ENCODE measurements around the gene BTBD19. TPM values are rescaled to one million over a fixed set of nuclear protein-coding genes. Genes with fewer than 3 reads are reported as not detected.
"Not testable (repeated sequence)": the region's sequence is repeated elsewhere in the genome, so short reads cannot be mapped to it uniquely, and the experiment has no call there.

The BTBD19 gene
- total RNA-seq, 1 donor from 2014 or later = 10.4 TPM

GRCh38 chr1:44806704-44807363 lies 1.5 kb upstream of the BTBD19 start, which contains the start of gene DYNLT4:
Gene DYNLT4, minus strand, starts transcription at chr1:44807351. Its CDS starts 683 bp downstream, at chr1:44806668.
- Mint-ChIP-seq H3K27me3 (ENCODE audit: unreplicated experiment) (peaks cover 39% of the 10 kb centered on the region), H3K27ac (ENCODE audit: unreplicated experiment) (peak within 1 kb of the TSS; percentile 100), H3K9me3 (ENCODE audit: unreplicated experiment) (no peaks in the 10 kb centered on the region), H3K4me3 (ENCODE audit: unreplicated experiment) (peak within 1 kb of the TSS; percentile 81), H3K4me1 (ENCODE audit: unreplicated experiment) (peaks cover 59% of the 10 kb centered on the region), H3K36me3 (ENCODE audit: low read depth, unreplicated experiment) (peaks cover 25% of the 10 kb centered on the region)
- TF ChIP-seq CTCF (IDR thresholded peaks at IDR 0.05; ENCODE audit: unreplicated experiment) = no peak
- no peak for DNase-seq (ENCODE audit: low spot score)

GRCh38 chr1:44807364-44808062 lies 810 bp upstream of the BTBD19 start:
- Mint-ChIP-seq H3K4me1 (ENCODE audit: unreplicated experiment) (peaks cover 59% of the 10 kb centered on the region), H3K36me3 (ENCODE audit: low read depth, unreplicated experiment) (peaks cover 24% of the 10 kb centered on the region), H3K9me3 (ENCODE audit: unreplicated experiment) (no peaks in the 10 kb centered on the region), H3K27ac (ENCODE audit: unreplicated experiment) (peak overlapping the region; percentile 100), H3K4me3 (ENCODE audit: unreplicated experiment) (peak overlapping the region; percentile 81), H3K27me3 (ENCODE audit: unreplicated experiment) (peaks cover 38% of the 10 kb centered on the region)
- TF ChIP-seq CTCF (IDR thresholded peaks at IDR 0.05; ENCODE audit: unreplicated experiment) = no peak
- DNase-seq (ENCODE audit: low spot score) = peak; percentile 83

- DNase-seq (ENCODE audit: low spot score) = no peak
- H3K4me1 Mint-ChIP-seq (ENCODE audit: unreplicated experiment) = peaks cover 56% of the 10 kb centered on the region
- H3K27ac Mint-ChIP-seq (ENCODE audit: unreplicated experiment) = peak overlapping the region; percentile 100
- no peaks in the 10 kb centered on the region for H3K9me3 Mint-ChIP-seq (ENCODE audit: unreplicated experiment)
- TF ChIP-seq CTCF (IDR thresholded peaks at IDR 0.05; ENCODE audit: unreplicated experiment) = no peak
- H3K4me3 Mint-ChIP-seq (ENCODE audit: unreplicated experiment) = peak overlapping the region; percentile 56
- H3K36me3 Mint-ChIP-seq (ENCODE audit: low read depth, unreplicated experiment) = peaks cover 24% of the 10 kb centered on the region
- peaks cover 39% of the 10 kb centered on the region for H3K27me3 Mint-ChIP-seq (ENCODE audit: unreplicated experiment)
These were observed 905 bp downstream of the BTBD19 start for GRCh38 chr1:44808938-44809917.

GRCh38 chr1:44810101-44810761 lies 1.9 kb downstream of the BTBD19 start:
- peak overlapping the region; percentile 48 for H3K27ac Mint-ChIP-seq (ENCODE audit: unreplicated experiment)
- H3K36me3 Mint-ChIP-seq (ENCODE audit: low read depth, unreplicated experiment) = peaks cover 27% of the 10 kb centered on the region
- no peaks in the 10 kb centered on the region for H3K9me3 Mint-ChIP-seq (ENCODE audit: unreplicated experiment)
- no peak for DNase-seq (ENCODE audit: low spot score)
- H3K27me3 Mint-ChIP-seq (ENCODE audit: unreplicated experiment) = peaks cover 41% of the 10 kb centered on the region
- no peak for TF ChIP-seq CTCF (IDR thresholded peaks at IDR 0.05; ENCODE audit: unreplicated experiment)
- H3K4me3 Mint-ChIP-seq (ENCODE audit: unreplicated experiment) = no peak overlapping the region
- peaks cover 59% of the 10 kb centered on the region for H3K4me1 Mint-ChIP-seq (ENCODE audit: unreplicated experiment)

GRCh38 chr1:44810762-44811105 lies 2.4 kb downstream of the BTBD19 start:
- Mint-ChIP-seq H3K4me1 (ENCODE audit: unreplicated experiment) (peaks cover 60% of the 10 kb centered on the region), H3K27me3 (ENCODE audit: unreplicated experiment) (peaks cover 41% of the 10 kb centered on the region), H3K36me3 (ENCODE audit: low read depth, unreplicated experiment) (peaks cover 31% of the 10 kb centered on the region), H3K27ac (ENCODE audit: unreplicated experiment) (peak overlapping the region; percentile 48)
- H3K9me3 Mint-ChIP-seq (ENCODE audit: unreplicated experiment); H3K4me3 Mint-ChIP-seq (ENCODE audit: unreplicated experiment); DNase-seq (ENCODE audit: low spot score): not testable (repeated sequence)

Measured in endothelial cell (in vitro differentiated cells).